Adipose tissue (tissue), 3 donors: ENCODE results near the gene DOCK2. TPM values are rescaled to one million over a fixed set of nuclear protein-coding genes. Genes with fewer than 3 reads are reported as not detected.
"Not testable (repeated sequence)": the region's sequence is repeated elsewhere in the genome, so short reads cannot be mapped to it uniquely, and the experiment has no call there.

ENCODE experiments used
- H3K27ac ChIP-seq: one replicate; pipeline ENCODE4 v1.5.1; 2013; ENCODE audit warnings: low read depth, low read length
- WGBS, 3 donors: extraction: QIAGEN DNeasy Blood & Tissue Kit; methylation state at CpG; one replicate each; pipeline ENCODE4 v1.1.7; 2013; 5-methylcytosine and 5-hydroxymethylcytosine counted together
- polyA plus RNA-seq, 3 donors: library from polyadenylated mRNA; stranded (reverse); fragments of 200-250 nt; gene quantifications; one replicate each; pipeline ENCODE4 v1.2.3, GENCODE V29; 2013
- donor health status: healthy with polysubstance abuse.
- donor health status: Bipolar disorder and iron deficiency.
- donor health status: healthy.

DOCK2 gene
- polyA plus RNA-seq, 3 donors = 1.3 to 7.0 (median 6.8) TPM

GRCh38 chr5:169814522-169814921 is 177.4 kb downstream of the DOCK2 start:
- WGBS, 3 donors = 73 to 95% (median 76%) methylated on average over 1 of the region's 1 CpG
- no peak overlapping the region for H3K27ac ChIP-seq

GRCh38 chr5:169817031-169817430 is 180.0 kb downstream of the DOCK2 start:
- 73 to 84% (median 73%) methylated on average over 2 of the region's 2 CpGs for WGBS, 3 donors

GRCh38 chr5:169826618-169827017 is 189.5 kb downstream of the DOCK2 start:
- H3K27ac ChIP-seq = no peak overlapping the region
- 58 to 76% (median 71%) methylated on average over 5 of the region's 5 CpGs for WGBS, 3 donors

More at GRCh38 chr5:169817031-169817430, 180.0 kb downstream of the DOCK2 start:
- no peak overlapping the region for H3K27ac ChIP-seq

- H3K27ac ChIP-seq = no peak overlapping the region
- 76 to 84% (median 82%) methylated on average over 3 of the region's 3 CpGs for WGBS, 3 donors
These were observed 190.7 kb downstream of the DOCK2 start for GRCh38 chr5:169827769-169828168.

GRCh38 chr5:169828385-169828784 is 191.3 kb downstream of the DOCK2 start:
- H3K27ac ChIP-seq = no peak overlapping the region
- 78 to 82% (median 80%) methylated on average over 4 of the region's 4 CpGs for WGBS, 3 donors

GRCh38 chr5:169831331-169831730 is 194.3 kb downstream of the DOCK2 start:
- H3K27ac ChIP-seq = no peak overlapping the region
- WGBS, 3 donors = 49 to 86% (median 84%) methylated on average over 1 of the region's 1 CpG

GRCh38 chr5:169832304-169832703 is 195.2 kb downstream of the DOCK2 start:
- H3K27ac ChIP-seq = no peak overlapping the region
- 80 to 93% (median 83%) methylated on average over 3 of the region's 3 CpGs for WGBS, 3 donors

- H3K27ac ChIP-seq = no peak overlapping the region
These were observed 195.8 kb downstream of the DOCK2 start for GRCh38 chr5:169832845-169833244.

- 77 to 94% (median 90%) methylated on average over 2 of the region's 2 CpGs for WGBS, 3 donors
- H3K27ac ChIP-seq = not testable (repeated sequence)
These were observed 196.7 kb downstream of the DOCK2 start for GRCh38 chr5:169833681-169834292.

GRCh38 chr5:169834540-169834939 is 197.5 kb downstream of the DOCK2 start:
- not testable (repeated sequence) for H3K27ac ChIP-seq
- WGBS, 3 donors = 51 to 67% (median 56%) methylated on average over 1 of the region's 1 CpG

- 53 to 74% (median 71%) methylated on average over 3 of the region's 3 CpGs for WGBS, 3 donors
- H3K27ac ChIP-seq = no peak overlapping the region
These were observed 199.9 kb downstream of the DOCK2 start for GRCh38 chr5:169836835-169837536.

- H3K27ac ChIP-seq = no peak overlapping the region
These were observed 200.6 kb downstream of the DOCK2 start for GRCh38 chr5:169837686-169838085.

- H3K27ac ChIP-seq = no peak overlapping the region
- WGBS, 3 donors = 77 to 88% (median 87%) methylated on average over 3 of the region's 3 CpGs
These were observed 201.6 kb downstream of the DOCK2 start for GRCh38 chr5:169838688-169839087.

GRCh38 chr5:169840405-169840804 is 203.3 kb downstream of the DOCK2 start:
- no peak overlapping the region for H3K27ac ChIP-seq
- WGBS, 3 donors = 87 to 94% (median 93%) methylated on average over 3 of the region's 3 CpGs

- no peak overlapping the region for H3K27ac ChIP-seq
These were observed 205.6 kb downstream of the DOCK2 start for GRCh38 chr5:169842699-169843098.

GRCh38 chr5:169847519-169847918 is 210.4 kb downstream of the DOCK2 start:
- H3K27ac ChIP-seq = no peak overlapping the region
- WGBS, 3 donors = 80 to 91% (median 85%) methylated on average over 1 of the region's 1 CpG

- WGBS, 3 donors = 64 to 68% (median 64%) methylated on average over 3 of the region's 3 CpGs
- no peak overlapping the region for H3K27ac ChIP-seq
These were observed 211.2 kb downstream of the DOCK2 start for GRCh38 chr5:169848271-169848670.

- WGBS, 3 donors = 59 to 74% (median 59%) methylated on average over 2 of the region's 2 CpGs
These were observed 211.7 kb downstream of the DOCK2 start for GRCh38 chr5:169848792-169849191.

GRCh38 chr5:169850409-169850808 is 213.3 kb downstream of the DOCK2 start:
- WGBS, 3 donors = 94 to 98% (median 96%) methylated on average over 2 of the region's 2 CpGs
- H3K27ac ChIP-seq = no peak overlapping the region

More at GRCh38 chr5:169848792-169849191, 211.7 kb downstream of the DOCK2 start:
- no peak overlapping the region for H3K27ac ChIP-seq

- 25 to 88% (median 31%) methylated on average over 1 of the region's 1 CpG for WGBS, 3 donors
- H3K27ac ChIP-seq = no peak overlapping the region
These were observed 214.3 kb downstream of the DOCK2 start for GRCh38 chr5:169851321-169851850.
